DMS153 (cell line): ENCODE data around the gene ZRANB3.

ENCODE experiments used
- DNase-seq: peaks from one replicate; lab custom pipeline; 2025; lab: John Stamatoyannopoulos, UW

Gene ZRANB3

GRCh38 chr2:135175177-135175576, 355.8 kb downstream of the ZRANB3 start:
- DNase-seq = peak; percentile 37

DNA sequence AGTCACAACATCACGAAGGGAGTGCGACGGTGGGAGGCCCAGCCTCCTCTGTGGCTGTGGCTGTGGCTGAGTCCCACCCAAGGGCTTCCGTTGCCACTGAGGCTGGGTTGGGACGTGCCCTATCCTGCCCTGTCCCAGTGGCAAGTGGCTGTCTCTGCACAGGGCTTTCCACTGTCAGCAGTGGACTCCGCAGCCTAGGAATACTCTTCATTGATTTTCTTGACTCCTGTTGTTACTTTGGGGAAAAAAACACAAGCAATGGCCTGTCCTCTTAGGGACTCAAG, 356.3 kb downstream of the ZRANB3 start:
- DNase-seq = no peak

- DNase-seq = no peak
Measured at GRCh38 chr2:135174049-135174809, 356.8 kb downstream of the ZRANB3 start.

GRCh38 chr2:135169900-135170753, 360.9 kb downstream of the ZRANB3 start:
- no peak for DNase-seq

- DNase-seq = no peak
Measured at GRCh38 chr2:135168204-135168856, 362.7 kb downstream of the ZRANB3 start.

- no peak for DNase-seq
Measured at GRCh38 chr2:135167273-135167672, 363.7 kb downstream of the ZRANB3 start.

GRCh38 chr2:135164431-135164830, 366.6 kb downstream of the ZRANB3 start:
- DNase-seq = no peak

DNA sequence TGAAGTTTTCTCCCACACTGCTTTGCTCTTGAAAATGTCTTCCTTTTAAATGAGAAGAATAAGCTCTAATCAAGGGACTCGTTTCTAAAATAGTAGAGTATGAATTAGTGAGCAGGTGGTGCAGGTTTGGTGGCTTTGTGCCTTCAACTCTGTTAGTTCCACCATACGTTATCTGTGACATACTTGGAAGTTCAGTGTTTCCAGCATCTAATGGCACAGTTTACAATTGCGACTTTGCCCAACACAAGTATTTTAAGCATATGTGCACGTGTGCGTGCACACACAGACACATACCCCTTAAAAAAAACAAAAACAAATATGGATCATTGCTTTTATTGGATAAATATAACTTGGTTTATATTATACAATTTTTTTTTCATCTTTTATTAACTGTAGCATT, 367.1 kb downstream of the ZRANB3 start:
- DNase-seq = no peak

DNA sequence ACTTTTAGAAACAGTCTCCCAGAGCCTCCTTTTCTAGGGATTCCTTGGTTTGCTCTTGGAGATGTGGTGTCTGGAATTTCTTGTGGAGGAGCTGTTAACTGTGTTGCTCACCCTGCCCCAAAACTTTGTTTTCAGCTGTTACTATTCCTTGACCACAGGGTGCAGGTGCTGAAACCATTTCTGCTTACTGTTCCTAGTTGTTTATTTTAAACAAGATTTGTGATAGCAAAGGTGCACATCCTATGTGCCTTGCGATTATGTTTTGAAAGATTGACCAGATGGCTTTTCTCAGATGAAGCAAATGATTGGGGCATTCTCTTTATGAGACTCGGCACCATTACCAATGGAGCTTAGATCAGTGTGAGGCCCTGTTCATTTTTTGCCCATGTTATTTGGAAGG, 367.7 kb downstream of the ZRANB3 start:
- DNase-seq = no peak

- no peak for DNase-seq
Measured at GRCh38 chr2:135162786-135163185, 368.2 kb downstream of the ZRANB3 start.

DNA sequence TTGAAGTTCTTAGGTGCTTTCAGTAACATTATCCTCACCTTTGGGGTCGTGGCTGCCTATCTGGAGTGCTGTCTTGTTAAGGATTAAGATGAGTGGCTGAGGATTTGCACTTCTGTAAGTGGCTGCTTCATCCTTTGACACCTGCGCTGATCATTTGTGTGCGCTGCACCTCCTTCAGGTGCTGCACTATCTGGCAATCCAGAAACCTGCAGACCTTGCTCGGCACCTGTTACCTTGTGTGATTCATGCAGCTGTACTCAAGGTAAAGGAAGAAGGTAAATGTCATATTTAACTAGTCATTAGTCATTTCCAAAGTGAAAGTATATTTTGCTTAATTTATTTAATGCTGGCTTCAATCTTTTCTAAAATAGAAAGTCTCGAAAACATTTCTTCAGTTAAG, 368.6 kb downstream of the ZRANB3 start:
- no peak for DNase-seq

DNA sequence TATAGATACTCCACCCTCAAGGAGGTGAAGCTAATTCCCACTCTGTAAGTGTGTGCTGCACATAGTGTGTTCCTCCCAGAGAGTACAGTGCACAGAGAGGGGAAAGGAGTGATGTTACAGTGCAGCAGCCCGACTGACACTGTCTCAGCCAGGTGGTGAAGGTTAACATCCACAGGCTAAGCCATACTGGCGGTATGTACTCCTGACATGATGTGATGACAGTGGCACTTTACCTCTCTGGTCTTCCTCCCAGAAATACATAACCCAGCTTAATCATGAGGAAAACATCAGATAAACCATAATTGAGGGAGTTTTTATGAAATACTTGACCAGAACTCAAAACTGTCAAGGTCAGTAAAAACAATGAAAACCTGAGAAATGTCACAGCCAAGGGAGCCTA, 371.8 kb downstream of the ZRANB3 start:
- DNase-seq = no peak

DNA sequence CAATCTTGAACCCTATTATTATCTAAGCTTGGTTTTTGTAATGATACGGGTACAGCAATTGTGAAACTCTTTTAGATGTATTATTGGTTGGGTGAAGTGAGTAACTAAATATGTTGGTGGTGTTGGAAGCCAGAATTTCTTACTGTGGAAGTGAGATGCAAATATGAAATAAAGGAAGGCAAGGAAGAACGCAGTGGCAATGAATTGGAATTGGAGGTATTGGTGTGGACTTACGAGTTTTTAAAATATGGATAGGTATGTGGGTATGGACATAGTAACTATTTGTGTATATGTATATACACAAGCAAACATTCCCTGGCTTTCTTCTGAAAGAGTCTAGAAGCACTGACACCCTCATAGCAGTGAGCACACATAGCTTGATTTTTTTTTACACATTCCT, 373.2 kb downstream of the ZRANB3 start:
- DNase-seq = no peak

GRCh38 chr2:135154962-135155361, 376.1 kb downstream of the ZRANB3 start:
- DNase-seq = no peak

DNA sequence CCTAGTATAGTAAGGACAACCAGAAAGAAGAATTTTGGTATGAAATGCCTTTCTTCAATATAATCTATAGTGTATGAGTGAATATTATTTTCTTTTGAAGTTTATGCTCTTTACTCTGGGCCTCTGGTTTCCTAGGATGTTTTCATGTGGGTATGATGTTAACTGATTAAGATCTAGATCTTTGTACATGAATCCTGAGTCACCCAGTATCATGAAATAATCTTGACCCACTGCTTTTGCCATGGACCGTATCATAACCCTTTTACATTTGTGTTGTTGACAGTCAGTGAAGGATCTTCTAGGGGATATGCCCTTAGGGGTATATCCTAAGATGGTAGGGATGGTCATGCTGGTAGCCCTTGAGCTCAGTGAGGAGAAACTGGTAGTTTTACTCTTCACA, 378.7 kb downstream of the ZRANB3 start:
- DNase-seq = no peak

DNA sequence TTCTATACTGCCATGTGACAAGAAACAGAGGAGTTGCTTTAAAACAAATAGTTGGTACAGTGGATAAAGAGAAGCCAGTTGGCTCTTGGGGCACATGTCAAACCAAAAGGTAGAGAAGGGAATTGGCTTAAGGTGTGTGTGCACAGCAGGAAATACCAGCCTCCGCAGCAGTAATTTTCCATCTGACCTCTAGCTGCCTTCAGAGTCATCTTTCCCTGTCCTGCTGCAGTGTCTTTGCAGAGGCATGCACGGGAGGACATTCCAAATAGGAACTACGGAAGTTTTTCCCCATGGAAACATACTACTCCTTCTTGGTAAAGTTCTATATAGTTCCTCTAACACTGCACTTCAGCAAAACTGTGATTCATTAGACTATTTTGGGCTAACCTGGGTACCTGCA, 379.4 kb downstream of the ZRANB3 start:
- DNase-seq = no peak

GRCh38 chr2:135150725-135151124, 380.3 kb downstream of the ZRANB3 start:
- DNase-seq = no peak

- DNase-seq = no peak
Measured at GRCh38 chr2:135149251-135149650, 381.8 kb downstream of the ZRANB3 start.

DNA sequence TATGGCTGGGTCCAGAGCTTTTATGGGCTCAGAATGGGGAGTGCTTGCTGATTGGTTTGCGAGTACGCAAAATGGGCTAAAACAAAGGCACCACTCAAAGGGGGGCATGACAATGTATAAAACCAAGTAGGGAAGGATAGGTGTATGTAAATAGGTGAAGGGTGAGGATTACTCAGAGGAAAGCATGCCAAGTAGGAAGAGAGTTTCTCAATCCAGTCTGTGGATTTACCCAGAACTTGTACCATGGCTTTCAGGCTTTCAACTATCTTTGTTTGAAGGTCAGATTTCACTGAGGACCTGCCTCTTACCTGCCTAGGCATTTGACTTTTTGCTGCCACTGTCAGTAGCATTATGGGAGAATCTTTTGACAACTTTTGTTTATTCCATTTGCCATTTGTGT, 386.7 kb downstream of the ZRANB3 start:
- DNase-seq = no peak

DNA sequence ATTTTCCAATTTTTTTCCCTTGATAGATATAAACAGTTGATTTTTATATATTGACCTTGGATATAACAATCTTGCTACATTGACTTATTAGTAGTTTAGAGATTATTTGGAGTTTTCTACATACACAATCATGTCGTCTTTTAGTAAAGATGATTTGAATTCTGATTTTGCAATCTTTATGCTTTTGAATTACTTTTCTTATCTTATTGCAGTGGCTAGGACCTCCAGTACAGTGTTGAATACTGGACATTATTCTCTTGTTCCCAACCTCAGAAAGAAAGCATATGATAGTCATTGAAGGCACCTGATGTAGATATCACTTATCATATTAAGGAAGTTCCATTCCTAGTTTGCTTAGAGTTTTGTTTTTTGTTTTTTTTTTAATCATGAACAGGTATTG, 388.7 kb downstream of the ZRANB3 start:
- DNase-seq = no peak

DNA sequence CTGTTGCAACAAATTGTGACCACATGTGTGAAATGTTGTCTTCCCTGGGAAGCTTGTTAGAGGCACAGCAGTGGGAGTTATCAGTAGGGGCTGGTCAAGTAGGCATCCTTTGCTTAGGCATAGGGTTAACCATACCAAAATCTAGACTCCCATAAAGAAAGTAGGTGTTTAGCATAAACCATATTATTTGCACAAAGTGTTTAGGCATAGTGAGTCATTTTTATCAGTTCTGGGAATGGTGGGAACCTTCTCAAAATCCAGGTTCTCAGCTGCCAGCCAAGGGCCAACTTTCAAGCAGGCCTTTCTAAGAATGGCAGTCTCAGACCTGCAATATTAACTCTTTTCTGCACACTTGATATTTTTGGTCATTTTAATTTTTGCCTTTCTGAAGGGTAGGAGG, 390.4 kb downstream of the ZRANB3 start:
- DNase-seq = no peak

DNA sequence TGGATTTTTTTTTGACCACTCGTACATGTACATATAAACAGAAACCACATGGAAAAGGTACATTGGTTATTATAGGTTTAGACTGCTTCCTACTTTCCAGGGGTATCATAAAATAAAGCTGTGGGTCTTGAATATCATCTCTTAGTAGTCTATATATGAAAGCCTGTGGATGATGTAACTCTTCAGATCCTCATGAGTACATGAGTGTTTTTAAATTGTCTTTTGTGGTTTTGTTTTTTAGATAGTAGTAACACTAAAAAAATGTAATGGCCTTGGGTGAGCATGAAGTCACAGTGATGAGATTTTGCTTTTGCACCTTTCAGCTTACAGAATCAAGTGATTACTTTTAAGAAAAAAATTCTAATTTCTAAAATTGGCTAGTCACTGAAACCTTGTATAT, 398.7 kb downstream of the ZRANB3 start:
- no peak for DNase-seq

- DNase-seq = no peak
Measured at GRCh38 chr2:135130751-135131150, 400.3 kb downstream of the ZRANB3 start.
